ENCODE results near the gene TRAPPC8.

- TF ChIP-seq CTCF (IDR thresholded peaks at IDR 0.05): no peak
- no peak for TF ChIP-seq POLR2A (IDR thresholded peaks at IDR 0.05)
Observed at GRCh38 chr18:31821545-31822171, 121.3 kb downstream of the TRAPPC8 start.

All from prostate gland (tissue), 2 donors.